Heart left ventricle (tissue), 16 donors: ENCODE measurements around the gene COL17A1. TPM values are rescaled to one million over a fixed set of nuclear protein-coding genes. Genes with fewer than 3 reads are reported as not detected.
A peak's percentile ranks its signal among the peaks of the same experiment; 100 is the strongest.

Experiments used
- ATAC-seq, 4 donors: fragments of 200-7000 bp; cut with Tn5 transposase; one replicate each; pipeline ENCODE4 v1.9.1; 2020 to 2022; ENCODE audit warnings: moderate library complexity in 4 of 4, mild to moderate bottlenecking in 3 of 4, moderate number of reproducible peaks in 1 of 4
- DNase-seq, 5 donors: peaks; one replicate each; pipeline ENCODE4 v3.0.0-alpha.2; 2020
- H3K27ac ChIP-seq, 12 donors: fragments of 200-600 bp; sonication (generic) in 4 of 12; one replicate each; pipeline versions ENCODE4 v1.5.0 to v1.8.0; 2016 to 2022; ENCODE audit warnings: mild to moderate bottlenecking in 2 of 12
- H3K27me3 ChIP-seq, 9 donors: fragments of 200-600 bp; sonication (generic) in 2 of 9; one replicate each; pipeline versions ENCODE4 v1.5.1 to v1.8.0; 2016 to 2022; ENCODE audit warnings: mild to moderate bottlenecking in 3 of 9
- H3K36me3 ChIP-seq, 9 donors: fragments of 200-600 bp; sonication (generic) in 2 of 9; one replicate each; pipeline versions ENCODE4 v1.5.0 to v1.8.0; 2018 to 2022; ENCODE audit warnings: mild to moderate bottlenecking in 2 of 9
- H3K4me1 ChIP-seq, 12 donors: fragments of 200-600 bp; sonication (generic) in 4 of 12; one replicate each; pipeline versions ENCODE4 v1.5.0 to v1.8.0; 2016 to 2022; ENCODE audit warnings: mild to moderate bottlenecking in 3 of 12
- H3K4me3 ChIP-seq, 12 donors: fragments of 200-600 bp; sonication (generic) in 4 of 12; one replicate each; pipeline versions ENCODE4 v1.5.0 to v1.8.0; 2017 to 2022; ENCODE audit warnings: mild to moderate bottlenecking in 9 of 12, moderate library complexity in 4 of 12
- H3K9me3 ChIP-seq, 12 donors: fragments of 200-600 bp; sonication (generic) in 4 of 12; one replicate each; pipeline versions ENCODE4 v1.5.0 to v1.8.0; 2016 to 2022; ENCODE audit warnings: mild to moderate bottlenecking in 1 of 12
- POLR2A ChIP-seq, 2 donors: fragments of 450-650 bp; IDR thresholded peaks; one replicate each; pipeline ENCODE4 v1.6.1; 2017; ENCODE audit warnings: antibody characterized with exemption in 2 of 2, mild to moderate bottlenecking in 2 of 2, moderate library complexity in 2 of 2
- WGBS, 4 donors: extraction: QIAGEN DNeasy Blood & Tissue Kit in 2 of 4; methylation state at CpG; one replicate each; pipeline versions ENCODE4 v1.1.5 to v1.1.7; 2013 to 2018; 5-methylcytosine and 5-hydroxymethylcytosine counted together
- intact Hi-C, 10 donors: fragments of 100-400 bp; cut with DNase I; formaldehyde crosslinking; loops; one replicate each; pipeline versions ENCODE4 v1.11.1 to v1.14.2; 2022
- polyA plus RNA-seq, 2 donors: library from polyadenylated mRNA; stranded (reverse); fragments of 200-250 nt; gene quantifications; one replicate each; pipeline ENCODE4 v1.2.3, GENCODE V29; 2013
- total RNA-seq, 9 donors: library from RNA; depleted of rRNA in 2 of 9; stranded (reverse); fragments of >200 nt in 2 of 9; fragmentation: NEBNext Ultra II Directional in 3 of 9; extraction: Animal tissue kit (Norgen Biotek cat#: 25700) in 3 of 9; gene quantifications; one replicate each; pipeline versions ENCODE4 v1.1.0 to v1.2.4, GENCODE V29; 2016 to 2023
- TF ChIP-seq, protein P1 (sequence below), 12 donors: fragments of 200-600 bp; sonication (generic) in 4 of 12; IDR thresholded peaks; one replicate each; pipeline versions ENCODE4 v1.5.0 to v1.8.0; 2018 to 2022; ENCODE audit warnings: antibody characterized with exemption in 12 of 12, mild to moderate bottlenecking in 5 of 12
- donor health status: ischemic (EF 13 %, LVEDD 7.1; RV severe dilation, severe dysfunction).
- donor health status: healthy with polysubstance abuse.
- donor health status: DM: no; HTN: yes; CAD: no.
- donor health status: DM: no; HTN: no; CAD: no.
- donor health status: ischemic (EF 25% LVEDD 6.9; RV normal size, moderate dysfunction).
- donor health status: ischemic (EF 25% LVEDD 5.7; RV mildly dilated, moderate dysfunction).
- donor health status: healthy.
- donor health status: DM: yes; HTN: yes; CAD: no.
- donor health status: ischemic (EF 35%, LVEDD 5.7; RV mildly dilated, moderate dysfunction).
- donor health status: nonischemic (EF 11% LVEDD 7.7; RV severe dilation, severe dysfunction).
- donor health status: DM: yes; HTN: yes; CAD: no.
- donor health status: PGD.
- donor health status: ischemic (EF 29% LVEDD 5.4; RV normal size, mild dysfunction).
- donor health status: nonischemic (EF 23%, LVEDD 6.1; RV moderate dilation, normal function).

Gene COL17A1
- total and polyA plus RNA-seq, 11 donors, result 0.28 to 2.2 (median 0.37) TPM; not detected in 6

DNA sequence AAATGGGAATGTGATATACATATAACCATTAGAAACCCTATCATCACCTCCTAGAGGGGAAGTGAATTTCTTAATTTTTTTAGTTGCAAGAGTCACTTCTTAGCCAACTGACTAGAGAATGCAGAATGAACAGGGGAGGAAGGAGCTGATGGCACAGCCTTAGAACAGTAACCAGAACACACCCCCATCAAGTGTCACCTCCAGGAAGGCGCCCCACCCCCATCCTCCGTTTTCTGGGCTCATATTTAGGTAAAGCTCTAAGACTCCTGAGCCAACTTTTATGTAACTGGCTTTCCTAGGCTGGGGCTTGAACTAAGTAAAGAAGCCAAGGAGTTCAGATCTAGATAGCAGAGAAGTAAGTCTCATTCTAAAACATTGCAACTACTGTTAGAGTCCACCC, 54.0 kb downstream of the COL17A1 start:
- Histone ChIP-seq H3K4me1 (peaks cover 0 to 27% (median 16%) of the 10 kb centered on the region in 12 donors), H3K4me3 (no peak overlapping the region), H3K27me3 (no peaks in the 10 kb centered on the region), H3K36me3 (peaks cover 0 to 53% (median 27%) of the 10 kb centered on the region in 9 donors), H3K27ac (no peak overlapping the region), H3K9me3 (no peaks in the 10 kb centered on the region)
- intact Hi-C loops, result loop anchor here in 1 of 10 donors (5.0 kb wide), 1 partner anchor 86 kb away; no protein-coding TSS in a partner anchor
- no peak for TF ChIP-seq POLR2A (IDR thresholded peaks at IDR 0.05)
- TF ChIP-seq, protein P1, sequence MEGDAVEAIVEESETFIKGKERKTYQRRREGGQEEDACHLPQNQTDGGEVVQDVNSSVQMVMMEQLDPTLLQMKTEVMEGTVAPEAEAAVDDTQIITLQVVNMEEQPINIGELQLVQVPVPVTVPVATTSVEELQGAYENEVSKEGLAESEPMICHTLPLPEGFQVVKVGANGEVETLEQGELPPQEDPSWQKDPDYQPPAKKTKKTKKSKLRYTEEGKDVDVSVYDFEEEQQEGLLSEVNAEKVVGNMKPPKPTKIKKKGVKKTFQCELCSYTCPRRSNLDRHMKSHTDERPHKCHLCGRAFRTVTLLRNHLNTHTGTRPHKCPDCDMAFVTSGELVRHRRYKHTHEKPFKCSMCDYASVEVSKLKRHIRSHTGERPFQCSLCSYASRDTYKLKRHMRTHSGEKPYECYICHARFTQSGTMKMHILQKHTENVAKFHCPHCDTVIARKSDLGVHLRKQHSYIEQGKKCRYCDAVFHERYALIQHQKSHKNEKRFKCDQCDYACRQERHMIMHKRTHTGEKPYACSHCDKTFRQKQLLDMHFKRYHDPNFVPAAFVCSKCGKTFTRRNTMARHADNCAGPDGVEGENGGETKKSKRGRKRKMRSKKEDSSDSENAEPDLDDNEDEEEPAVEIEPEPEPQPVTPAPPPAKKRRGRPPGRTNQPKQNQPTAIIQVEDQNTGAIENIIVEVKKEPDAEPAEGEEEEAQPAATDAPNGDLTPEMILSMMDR (IDR thresholded peaks at IDR 0.05), result no peak
- DNase-seq, result no peak
- WGBS, 4 donors, result 72 to 81% (median 76%) methylated on average over 2 of the region's 2 CpGs
- ATAC-seq, result no peak

DNA sequence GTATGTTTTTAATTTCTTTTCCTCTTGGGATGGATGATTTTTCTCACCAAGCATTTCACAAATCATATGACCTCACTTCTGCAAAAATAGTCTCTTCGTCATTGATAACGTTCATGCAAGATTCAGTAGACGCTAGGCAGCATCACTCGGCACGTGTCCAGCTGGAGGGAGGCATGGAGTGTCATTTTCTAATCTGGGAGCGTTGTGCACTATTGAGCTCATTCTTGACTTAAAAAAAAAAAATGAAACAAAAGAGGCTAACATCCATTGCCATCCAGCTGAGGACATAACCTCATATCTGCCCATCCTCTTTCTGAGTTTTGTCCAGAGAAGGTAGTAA, 56.2 kb downstream of the COL17A1 start:
- Histone ChIP-seq H3K27ac (peak overlapping the region in 11 of 12 donors; percentile 18 to 86 (median 81)), H3K4me1 (peaks cover 0 to 27% (median 16%) of the 10 kb centered on the region in 12 donors), H3K27me3 (no peaks in the 10 kb centered on the region), H3K36me3 (peaks cover 0 to 75% (median 49%) of the 10 kb centered on the region in 9 donors), H3K9me3 (no peaks in the 10 kb centered on the region), H3K4me3 (no peak overlapping the region)
- ATAC-seq (peak; percentile 81 to 89 (median 84)), DNase-seq (peak; percentile 87 to 93 (median 89))
- 30 to 44% (median 35%) methylated on average over 6 of the region's 6 CpGs for WGBS, 4 donors
- intact Hi-C loops, result loop anchor here in 4 of 10 donors (2.0 to 10.0 kb wide), 3 partner anchors 91 to 145 kb away; partner anchors contain the start of gene SFR1 (in 2 of the 4)
- TF ChIP-seq POLR2A (IDR thresholded peaks at IDR 0.05), result no peak
- TF ChIP-seq, protein P1 (IDR thresholded peaks at IDR 0.05), result no peak

DNA sequence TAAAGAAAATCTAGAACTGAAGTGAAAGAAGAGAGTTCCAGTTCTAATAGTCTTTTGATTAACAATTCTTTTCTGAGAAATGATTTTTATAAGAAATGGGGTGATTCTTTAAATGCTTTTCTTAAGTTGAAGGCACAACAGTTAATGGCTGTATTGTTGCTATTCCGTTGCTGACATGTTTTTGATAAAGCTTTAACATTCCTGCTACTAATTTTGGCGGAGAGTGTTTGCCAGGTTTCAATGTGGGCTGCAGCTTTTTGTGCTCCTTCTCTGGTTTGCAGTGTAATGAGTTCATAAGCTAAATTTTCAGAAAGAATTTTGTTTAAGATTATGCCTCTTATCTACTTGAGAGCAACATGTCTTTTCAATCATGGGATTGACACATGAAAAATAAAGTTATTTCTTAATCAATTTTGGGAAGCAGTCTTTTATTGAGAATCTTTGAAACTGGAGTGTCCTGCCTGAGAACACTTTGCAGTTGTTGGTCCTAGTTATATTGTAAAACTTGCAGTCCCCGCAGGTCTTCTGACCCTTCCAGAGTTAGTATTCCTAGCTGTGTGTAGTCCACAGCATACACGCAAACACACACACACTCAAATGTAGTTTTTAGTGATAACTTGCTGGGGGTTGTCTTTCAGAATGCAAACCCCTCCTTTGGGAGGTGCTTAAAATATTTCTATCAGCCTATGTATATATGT, 56.7 kb downstream of the COL17A1 start:
- no peaks in the 10 kb centered on the region for H3K27me3 ChIP-seq
- no peaks in the 10 kb centered on the region for H3K9me3 ChIP-seq
- H3K27ac ChIP-seq, result peak overlapping the region; percentile 10 to 86 (median 78)
- peaks cover 0 to 77% (median 54%) of the 10 kb centered on the region in 9 donors for H3K36me3 ChIP-seq
- intact Hi-C loops, result loop anchor here in 4 of 10 donors (2.0 to 10.0 kb wide), 3 partner anchors 92 to 144 kb away; partner anchors contain the start of gene SFR1 (in 2 of the 4)
- ATAC-seq (peak; percentile 14 to 53 (median 46)), DNase-seq (no peak)
- 32 to 43% (median 41%) methylated on average over 4 of the region's 4 CpGs for WGBS, 4 donors
- TF ChIP-seq, protein P1 (IDR thresholded peaks at IDR 0.05), result no peak
- no peak for TF ChIP-seq POLR2A (IDR thresholded peaks at IDR 0.05)
- H3K4me1 ChIP-seq, result peaks cover 0 to 27% (median 18%) of the 10 kb centered on the region in 12 donors
- H3K4me3 ChIP-seq, result no peak overlapping the region

DNA sequence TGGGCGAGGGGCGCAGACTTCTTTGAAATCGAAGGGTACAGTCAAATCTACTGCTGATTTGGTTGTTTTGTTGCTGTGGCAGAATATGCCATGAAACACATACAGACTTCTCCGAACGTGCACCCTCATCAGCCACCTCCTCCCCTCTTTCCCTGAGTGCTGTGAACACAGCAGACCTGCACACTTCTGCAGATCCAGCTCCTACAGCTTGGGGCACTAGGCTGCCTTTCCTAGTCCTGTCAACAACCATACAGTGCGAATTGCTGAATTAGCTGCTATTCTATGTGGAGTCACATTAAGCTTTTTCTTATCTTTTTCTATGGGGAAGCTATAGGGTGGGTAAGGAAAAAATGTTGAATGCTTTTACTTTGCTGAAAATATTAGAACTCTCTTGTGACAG, 57.5 kb downstream of the COL17A1 start:
- ATAC-seq (peak; percentile 78 to 87 (median 86)), DNase-seq (peak in 2 of 5 donors; percentile 46 to 53)
- Histone ChIP-seq H3K4me3 (no peak overlapping the region), H3K27me3 (no peaks in the 10 kb centered on the region), H3K9me3 (no peaks in the 10 kb centered on the region), H3K36me3 (peaks cover 0 to 77% (median 62%) of the 10 kb centered on the region in 9 donors), H3K27ac (peak overlapping the region; percentile 10 to 86 (median 78)), H3K4me1 (peaks cover 0 to 27% (median 18%) of the 10 kb centered on the region in 12 donors)
- WGBS, 4 donors, result 61 to 74% (median 64%) methylated on average over 6 of the region's 6 CpGs
- intact Hi-C loops, result loop anchor here in 4 of 10 donors (2.0 to 10.0 kb wide), 3 partner anchors 93 to 143 kb away; partner anchors contain the start of gene SFR1 (in 2 of the 4)
- TF ChIP-seq POLR2A (IDR thresholded peaks at IDR 0.05), result no peak
- TF ChIP-seq, protein P1 (IDR thresholded peaks at IDR 0.05), result peak in 11 of 12 donors; percentile 31 to 65 (median 45)
